ENCODE results near the gene GNS. TPM values are rescaled to one million over a fixed set of nuclear protein-coding genes. Genes with fewer than 3 reads are reported as not detected.

The GNS gene
- total and polyA plus RNA-seq, 2 of the 13 experiments (the other 11 are each of a cell fraction or from before 2014, with no cell fraction given): 49.8 to 51.0 TPM

DNA sequence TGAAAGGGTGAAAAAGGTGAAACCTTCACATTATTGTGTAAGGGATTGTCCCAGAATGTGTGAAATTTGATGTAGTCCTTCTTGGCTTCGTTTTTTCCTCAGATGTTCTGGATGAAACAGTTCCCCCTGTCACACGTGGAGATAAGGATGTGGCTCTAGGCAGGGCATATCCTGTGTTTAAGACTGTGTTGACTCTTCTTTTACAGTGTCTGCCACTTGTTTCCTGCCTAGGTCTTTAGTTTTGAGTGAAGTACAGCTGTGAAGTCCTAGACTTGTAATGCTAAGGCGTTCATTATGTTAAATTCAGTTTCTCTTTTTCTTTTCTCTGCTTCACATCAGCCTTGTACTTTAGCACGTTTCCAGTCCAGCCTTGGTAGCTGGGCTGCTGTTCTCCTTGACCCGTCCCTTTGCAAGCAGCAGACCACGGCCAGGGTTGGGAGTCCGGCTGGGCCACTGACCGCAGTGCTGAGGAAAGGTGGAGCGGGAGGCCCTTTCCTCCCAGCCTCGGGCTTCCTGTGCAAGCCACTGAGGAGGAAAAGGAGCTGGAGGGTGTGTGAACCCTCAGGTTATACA is 89.8 kb downstream of the GNS start:
- in situ Hi-C loops (cut with HindIII; ENCODE audit: extremely low pct_ligation_motif_present, low pct_unique_long_range_greater_than_20kb): no loop called here
- peaks cover 41% of the 10 kb centered on the region for H3K79me2 ChIP-seq (ENCODE audit: insufficient read depth, low read length)
- H3K4me1 ChIP-seq (ENCODE audit: insufficient read depth, low read length): peaks cover 96% of the 10 kb centered on the region
- intact Hi-C loops (cut with micrococcal nuclease; ENCODE audit: unreplicated experiment): loop anchor here (5.0 kb wide), 1 partner anchor 42 kb away; no protein-coding TSS in a partner anchor
- H3K27ac ChIP-seq (ENCODE audit: extremely low read length, insufficient read depth, low read length): peak overlapping the region; percentile 78
- H3K4me2 ChIP-seq (ENCODE audit: low read depth, low read length): peak overlapping the region; percentile 89
- 0% methylated on average over 10 of the region's 10 CpGs for WGBS (ENCODE audit: low lambda C conversion rate)
- FAIRE-seq: peak; percentile 49
- peak overlapping the region; percentile 11 to 33 (median 33); a peak in 5 of 6 replicates for H3K4me3 ChIP-seq (replicated peaks in 1 of 3; ENCODE audit: insufficient read depth in 1 of 3, low read depth in 2 of 3, low read length in 3 of 3)
- H4K20me1 ChIP-seq (ENCODE audit: insufficient read depth, low read length): no peaks in the 10 kb centered on the region
- H3K9me3 ChIP-seq (ENCODE audit: low read length): no peaks in the 10 kb centered on the region
- peak; percentile 86 for ATAC-seq
- H3K36me3 ChIP-seq (replicated peaks in 1 of 2; ENCODE audit: control insufficient read depth in 1 of 2, insufficient read depth in 2 of 2, low read length in 2 of 2): no peaks in the 10 kb centered on the region
- H2AFZ ChIP-seq (ENCODE audit: low read length): no peak overlapping the region
- H3K27me3 ChIP-seq (ENCODE audit: control insufficient read depth in 1 of 2, insufficient read depth in 2 of 2, low read length in 2 of 2): no peaks in the 10 kb centered on the region
- BruUV-seq (replicated peaks): no TSS peak
- ChIA-PET CTCF (ENCODE audit: low intra/inter-chr PET ratio, low total read pairs) (no interaction called here), POLR2A (interaction anchor here (0.7 kb wide), 2 partner anchors 58 to 61 kb away, joined by 3 to 4 read pairs; no protein-coding TSS in a partner anchor)
- H3K9ac ChIP-seq (ENCODE audit: insufficient read depth, low read depth, low read length): peak overlapping the region; percentile 51; the same call in 1 of the 2 replicates
- peak; percentile 49 for DNase-seq (ENCODE audit: low spot score)
- TF ChIP-seq GPBP1L1 (CRISPR knock-in tag; IDR thresholded peaks at IDR 0.05) (no peak), PHF21A (CRISPR knock-in tag; IDR thresholded peaks at IDR 0.05) (0 out of 2 replicates have a peak, but pooled peaks have one; percentile 41), TCF7 (IDR thresholded peaks at IDR 0.05; ENCODE audit: low read depth) (peak; percentile 70), RARA (CRISPR knock-in tag; IDR thresholded peaks at IDR 0.05) (peak; percentile 21), ZNF788 (CRISPR knock-in tag; IDR thresholded peaks at IDR 0.05; ENCODE audit: borderline replicate concordance) (peak; percentile 27; the same call in 1 of the 2 replicates), TAF15 (IDR thresholded peaks at IDR 0.05; ENCODE audit: low read depth, low read length, poor library complexity, severe bottlenecking) (no peak), ZNF792 (CRISPR knock-in tag; IDR thresholded peaks at IDR 0.05) (0 out of 2 replicates have a peak, but pooled peaks have one; percentile 19), FOXA1 (IDR thresholded peaks at IDR 0.05) (no peak), FOXA1 (CRISPR knock-in tag; IDR thresholded peaks at IDR 0.05) (peak; percentile 53; the same call in 1 of the 2 replicates), ZNF557 (CRISPR knock-in tag; IDR thresholded peaks at IDR 0.05) (no peak), ZNF737 (CRISPR knock-in tag; IDR thresholded peaks at IDR 0.05; ENCODE audit: borderline replicate concordance) (no peak), ZGPAT (CRISPR knock-in tag; IDR thresholded peaks at IDR 0.05) (peak; percentile 38; the same call in 1 of the 2 replicates), SPEN (CRISPR knock-in tag; IDR thresholded peaks at IDR 0.05; ENCODE audit: low read depth) (peak; percentile 62; the same call in 1 of the 2 replicates)
- TF ChIP-seq, protein P1, sequence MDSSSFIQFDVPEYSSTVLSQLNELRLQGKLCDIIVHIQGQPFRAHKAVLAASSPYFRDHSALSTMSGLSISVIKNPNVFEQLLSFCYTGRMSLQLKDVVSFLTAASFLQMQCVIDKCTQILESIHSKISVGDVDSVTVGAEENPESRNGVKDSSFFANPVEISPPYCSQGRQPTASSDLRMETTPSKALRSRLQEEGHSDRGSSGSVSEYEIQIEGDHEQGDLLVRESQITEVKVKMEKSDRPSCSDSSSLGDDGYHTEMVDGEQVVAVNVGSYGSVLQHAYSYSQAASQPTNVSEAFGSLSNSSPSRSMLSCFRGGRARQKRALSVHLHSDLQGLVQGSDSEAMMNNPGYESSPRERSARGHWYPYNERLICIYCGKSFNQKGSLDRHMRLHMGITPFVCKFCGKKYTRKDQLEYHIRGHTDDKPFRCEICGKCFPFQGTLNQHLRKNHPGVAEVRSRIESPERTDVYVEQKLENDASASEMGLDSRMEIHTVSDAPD (CRISPR knock-in tag; IDR thresholded peaks at IDR 0.05): no peak
- TF ChIP-seq, protein P2, sequence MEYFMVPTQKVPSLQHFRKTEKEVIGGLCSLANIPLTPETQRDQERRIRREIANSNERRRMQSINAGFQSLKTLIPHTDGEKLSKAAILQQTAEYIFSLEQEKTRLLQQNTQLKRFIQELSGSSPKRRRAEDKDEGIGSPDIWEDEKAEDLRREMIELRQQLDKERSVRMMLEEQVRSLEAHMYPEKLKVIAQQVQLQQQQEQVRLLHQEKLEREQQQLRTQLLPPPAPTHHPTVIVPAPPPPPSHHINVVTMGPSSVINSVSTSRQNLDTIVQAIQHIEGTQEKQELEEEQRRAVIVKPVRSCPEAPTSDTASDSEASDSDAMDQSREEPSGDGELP (IDR thresholded peaks at IDR 0.05; ENCODE audit: borderline replicate concordance, low read depth): peak; percentile 48; the same call in 1 of the 2 replicates
- TF ChIP-seq, protein P3, sequence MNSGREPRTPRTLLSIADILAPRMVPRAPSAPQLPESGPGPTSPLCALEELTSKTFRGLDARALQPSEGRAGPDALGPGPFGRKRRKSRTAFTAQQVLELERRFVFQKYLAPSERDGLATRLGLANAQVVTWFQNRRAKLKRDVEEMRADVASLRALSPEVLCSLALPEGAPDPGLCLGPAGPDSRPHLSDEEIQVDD (CRISPR knock-in tag; IDR thresholded peaks at IDR 0.05; ENCODE audit: borderline replicate concordance): no peak
- TF ChIP-seq, protein P4, sequence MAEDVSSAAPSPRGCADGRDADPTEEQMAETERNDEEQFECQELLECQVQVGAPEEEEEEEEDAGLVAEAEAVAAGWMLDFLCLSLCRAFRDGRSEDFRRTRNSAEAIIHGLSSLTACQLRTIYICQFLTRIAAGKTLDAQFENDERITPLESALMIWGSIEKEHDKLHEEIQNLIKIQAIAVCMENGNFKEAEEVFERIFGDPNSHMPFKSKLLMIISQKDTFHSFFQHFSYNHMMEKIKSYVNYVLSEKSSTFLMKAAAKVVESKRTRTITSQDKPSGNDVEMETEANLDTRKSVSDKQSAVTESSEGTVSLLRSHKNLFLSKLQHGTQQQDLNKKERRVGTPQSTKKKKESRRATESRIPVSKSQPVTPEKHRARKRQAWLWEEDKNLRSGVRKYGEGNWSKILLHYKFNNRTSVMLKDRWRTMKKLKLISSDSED (CRISPR knock-in tag; IDR thresholded peaks at IDR 0.05): no peak

All from HepG2 (cell line).